ENCODE results near the gene USP30. TPM values are rescaled to one million over a fixed set of nuclear protein-coding genes. Genes with fewer than 3 reads are reported as not detected.

Gene USP30
- total RNA-seq, 1 experiment from 2014 or later: 7.8 TPM

DNA sequence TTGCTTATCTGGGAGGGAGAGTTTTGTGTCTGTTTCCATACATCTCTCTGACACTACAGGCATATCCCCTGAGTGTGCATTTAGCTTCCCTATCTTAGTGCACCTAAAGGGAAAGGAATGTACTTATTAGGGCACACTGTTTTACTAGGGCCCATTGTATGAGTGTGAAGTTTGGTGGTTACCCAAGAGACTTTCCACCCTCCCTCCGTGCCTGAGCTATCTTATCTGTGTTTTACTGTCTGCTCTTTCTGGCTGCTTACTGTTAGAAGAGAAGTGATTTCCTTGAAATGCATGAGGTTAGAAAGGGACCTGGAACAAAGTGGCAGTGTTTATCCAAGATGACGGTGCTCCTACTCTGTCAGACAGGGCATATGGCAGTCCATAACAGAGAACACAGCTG, 23.0 kb upstream of the USP30 start:
- no peak for DNase-seq
- Histone ChIP-seq H3K27ac (ENCODE audit: insufficient read length, low read depth, low read length) (no peak overlapping the region), H3K27me3 (ENCODE audit: insufficient read depth, low read length) (no peaks in the 10 kb centered on the region), H2AFZ (ENCODE audit: low read length) (no peak overlapping the region), H3K79me1 (ENCODE audit: insufficient read depth, low read depth, low read length, poor library complexity, severe bottlenecking) (no peaks in the 10 kb centered on the region), H3T11ph (ENCODE audit: low read length) (no peak overlapping the region), H2BK5ac (ENCODE audit: insufficient read length, low read length) (no peak overlapping the region), H4K5ac (ENCODE audit: insufficient read length, low read depth, low read length) (no peak overlapping the region), H2BK12ac (ENCODE audit: insufficient read length, low read depth, low read length) (no peak overlapping the region), H2AK5ac (ENCODE audit: insufficient read length, low read length) (no peak overlapping the region), H3K4me1 (ENCODE audit: insufficient read depth, low read length) (no peaks in the 10 kb centered on the region), H4K20me1 (ENCODE audit: control insufficient read depth, insufficient read depth, insufficient read length) (no peaks in the 10 kb centered on the region), H3K23me2 (ENCODE audit: insufficient read length, low read depth, low read length, poor library complexity, severe bottlenecking) (no peaks in the 10 kb centered on the region), H3K9me3 (ENCODE audit: control insufficient read depth, low read depth, low read length) (no peaks in the 10 kb centered on the region), H3K4me2 (ENCODE audit: insufficient read depth, insufficient read length, low read length) (no peak overlapping the region), H4K8ac (replicated peaks; ENCODE audit: insufficient read length, low read depth, low read length) (no peak overlapping the region), H3K56ac (ENCODE audit: insufficient read length, low read depth, low read length) (no peak overlapping the region), H3K18ac (ENCODE audit: insufficient read length, low read depth, low read length) (no peak overlapping the region), H3K14ac (ENCODE audit: insufficient read depth, low read length) (no peak overlapping the region), H4K91ac (ENCODE audit: insufficient read length, low read depth, low read length) (no peak overlapping the region), H2BK120ac (ENCODE audit: low read depth, low read length, poor library complexity, severe bottlenecking) (no peak overlapping the region), H3K79me2 (ENCODE audit: insufficient read depth, low read length) (no peaks in the 10 kb centered on the region), H3K9ac (ENCODE audit: extremely low read depth, insufficient read length, low read length) (no peak overlapping the region), H2BK20ac (ENCODE audit: low read depth, low read length, poor library complexity, severe bottlenecking) (no peak overlapping the region), H3K23ac (ENCODE audit: insufficient read length, low read depth, low read length) (no peak overlapping the region), H2BK15ac (ENCODE audit: low read depth, low read length) (no peak overlapping the region), H3K4ac (ENCODE audit: low read depth, low read length) (no peak overlapping the region)
- H3K4me1 Mint-ChIP-seq: peaks cover 5 to 9% of the 10 kb centered on the region in 2 experiments; a peak in 3 of 4 replicates
- H3K9me3 Mint-ChIP-seq: peaks cover 0 to 4% of the 10 kb centered on the region in 2 experiments; a peak in 3 of 5 replicates
- H3K4me3 Mint-ChIP-seq: no peak overlapping the region
- peaks cover 16% of the 10 kb centered on the region for H3K27me3 Mint-ChIP-seq (ENCODE audit: low read depth)
- whole genome bisulfite sequencing (ENCODE audit: extremely low coverage, insufficient read length, low lambda C conversion rate): no CpG with 5 or more reads among the region's 2 CpGs
- TF ChIP-seq, protein P1, sequence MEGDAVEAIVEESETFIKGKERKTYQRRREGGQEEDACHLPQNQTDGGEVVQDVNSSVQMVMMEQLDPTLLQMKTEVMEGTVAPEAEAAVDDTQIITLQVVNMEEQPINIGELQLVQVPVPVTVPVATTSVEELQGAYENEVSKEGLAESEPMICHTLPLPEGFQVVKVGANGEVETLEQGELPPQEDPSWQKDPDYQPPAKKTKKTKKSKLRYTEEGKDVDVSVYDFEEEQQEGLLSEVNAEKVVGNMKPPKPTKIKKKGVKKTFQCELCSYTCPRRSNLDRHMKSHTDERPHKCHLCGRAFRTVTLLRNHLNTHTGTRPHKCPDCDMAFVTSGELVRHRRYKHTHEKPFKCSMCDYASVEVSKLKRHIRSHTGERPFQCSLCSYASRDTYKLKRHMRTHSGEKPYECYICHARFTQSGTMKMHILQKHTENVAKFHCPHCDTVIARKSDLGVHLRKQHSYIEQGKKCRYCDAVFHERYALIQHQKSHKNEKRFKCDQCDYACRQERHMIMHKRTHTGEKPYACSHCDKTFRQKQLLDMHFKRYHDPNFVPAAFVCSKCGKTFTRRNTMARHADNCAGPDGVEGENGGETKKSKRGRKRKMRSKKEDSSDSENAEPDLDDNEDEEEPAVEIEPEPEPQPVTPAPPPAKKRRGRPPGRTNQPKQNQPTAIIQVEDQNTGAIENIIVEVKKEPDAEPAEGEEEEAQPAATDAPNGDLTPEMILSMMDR (conservative IDR thresholded peaks at IDR 0.05): no peak
- H3K27ac Mint-ChIP-seq: no peak overlapping the region
- no peaks in the 10 kb centered on the region; a peak in 2 of 7 replicates for H3K36me3 Mint-ChIP-seq (ENCODE audit: insufficient read depth in 1 of 3, low read depth in 3 of 3)
